IPS-15b (cell line): Measurements from ENCODE around the gene GPAM.

ENCODE experiments used
- H3K27me3 ChIP-seq: one replicate; pipeline ENCODE4 v1.6.1; 2013; ENCODE audit warnings: low read length; ENCODE audit not compliant: control insufficient read depth, insufficient read depth
- H3K36me3 ChIP-seq: one replicate; pipeline ENCODE4 v1.6.1; 2013; ENCODE audit warnings: low read length; ENCODE audit not compliant: control insufficient read depth, insufficient read depth
- H3K4me1 ChIP-seq: one replicate; pipeline ENCODE4 v1.6.1; 2013; ENCODE audit warnings: mild to moderate bottlenecking, low read length; ENCODE audit not compliant: control insufficient read depth, insufficient read depth
- H3K4me3 ChIP-seq: one replicate; pipeline ENCODE4 v1.5.1; 2013; ENCODE audit warnings: low read depth, low read length
- H3K9ac ChIP-seq: one replicate; pipeline ENCODE4 v1.6.1; 2013; ENCODE audit warnings: low read depth, mild to moderate bottlenecking, low read length
- H3K9me3 ChIP-seq: one replicate; pipeline ENCODE4 v1.6.1; 2013; ENCODE audit warnings: mild to moderate bottlenecking, low read length; ENCODE audit not compliant: control insufficient read depth, insufficient read depth

GPAM gene

GRCh38 chr10:112139176-112139575 is 44.4 kb downstream of the GPAM start:
- no peaks in the 10 kb centered on the region for H3K9me3 ChIP-seq
- no peaks in the 10 kb centered on the region for H3K36me3 ChIP-seq
- H3K4me1 ChIP-seq, result no peaks in the 10 kb centered on the region
- no peak overlapping the region for H3K9ac ChIP-seq
- no peaks in the 10 kb centered on the region for H3K27me3 ChIP-seq
- H3K4me3 ChIP-seq, result no peak overlapping the region

GRCh38 chr10:112137154-112137987 is 46.2 kb downstream of the GPAM start:
- Histone ChIP-seq H3K4me3 (no peak overlapping the region), H3K9ac (no peak overlapping the region), H3K27me3 (no peaks in the 10 kb centered on the region), H3K4me1 (no peaks in the 10 kb centered on the region), H3K36me3 (no peaks in the 10 kb centered on the region), H3K9me3 (no peaks in the 10 kb centered on the region)

DNA sequence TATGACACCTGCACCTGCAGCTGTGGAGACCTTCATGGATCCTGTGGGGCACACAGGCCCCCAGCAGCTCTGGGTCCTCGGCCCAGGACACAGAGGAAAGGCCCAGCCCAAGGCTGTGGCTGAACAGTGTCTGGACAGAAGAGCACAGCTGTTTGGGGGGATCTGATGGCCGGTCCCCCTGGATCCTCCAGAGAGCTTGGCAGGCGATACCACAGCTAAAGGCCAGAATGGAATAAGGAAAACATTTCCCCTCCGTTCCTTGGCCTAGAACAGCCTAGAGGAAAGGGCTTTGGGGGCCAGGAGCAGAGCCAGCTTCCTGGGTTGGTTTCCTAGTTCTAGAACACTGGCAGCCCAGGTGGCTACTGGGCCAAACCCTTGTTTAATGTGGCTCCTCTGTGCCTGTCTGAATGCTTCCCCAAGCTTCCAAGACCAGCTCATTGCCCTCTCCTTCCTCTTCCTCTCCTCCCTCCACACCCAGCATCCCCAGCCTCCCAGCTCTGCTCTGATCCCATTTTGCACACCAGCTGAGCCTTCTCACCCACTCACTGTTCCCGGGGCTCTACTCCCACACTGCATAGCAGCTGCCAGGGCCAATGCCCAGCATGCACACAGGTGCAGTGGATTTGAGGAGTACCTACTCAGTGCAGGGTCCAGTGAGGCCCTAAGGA is 46.9 kb downstream of the GPAM start:
- H3K4me1 ChIP-seq, result no peaks in the 10 kb centered on the region
- H3K9ac ChIP-seq, result no peak overlapping the region
- H3K27me3 ChIP-seq, result no peaks in the 10 kb centered on the region
- no peaks in the 10 kb centered on the region for H3K36me3 ChIP-seq
- H3K4me3 ChIP-seq, result no peak overlapping the region
- no peaks in the 10 kb centered on the region for H3K9me3 ChIP-seq

DNA sequence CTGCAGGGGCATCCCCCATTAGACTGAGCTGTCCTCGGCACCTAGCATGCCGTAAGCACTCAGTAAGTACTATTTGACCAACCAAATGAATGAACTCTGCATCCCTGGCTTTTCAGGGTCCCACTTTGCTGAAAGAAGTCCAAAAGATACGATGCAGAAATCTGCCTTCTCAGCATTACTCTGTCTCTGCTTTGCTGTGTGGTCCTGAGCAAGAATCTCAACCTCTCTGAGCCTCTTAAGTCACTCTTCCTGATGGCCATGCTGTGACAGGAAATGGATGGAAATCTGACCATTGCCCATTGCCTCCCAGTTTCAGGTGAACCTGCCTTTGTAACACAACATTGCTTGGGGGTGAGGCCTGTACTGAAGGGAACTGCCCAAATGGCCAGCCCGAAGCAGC is 48.0 kb downstream of the GPAM start:
- Histone ChIP-seq H3K9ac (no peak overlapping the region), H3K4me1 (no peaks in the 10 kb centered on the region), H3K36me3 (no peaks in the 10 kb centered on the region), H3K9me3 (no peaks in the 10 kb centered on the region), H3K4me3 (no peak overlapping the region), H3K27me3 (no peaks in the 10 kb centered on the region)

- no peak overlapping the region for H3K4me3 ChIP-seq
- no peaks in the 10 kb centered on the region for H3K36me3 ChIP-seq
- H3K4me1 ChIP-seq, result no peaks in the 10 kb centered on the region
- no peak overlapping the region for H3K9ac ChIP-seq
- H3K9me3 ChIP-seq, result no peaks in the 10 kb centered on the region
- H3K27me3 ChIP-seq, result no peaks in the 10 kb centered on the region
Observed at GRCh38 chr10:112132435-112132834, 51.1 kb downstream of the GPAM start.

DNA sequence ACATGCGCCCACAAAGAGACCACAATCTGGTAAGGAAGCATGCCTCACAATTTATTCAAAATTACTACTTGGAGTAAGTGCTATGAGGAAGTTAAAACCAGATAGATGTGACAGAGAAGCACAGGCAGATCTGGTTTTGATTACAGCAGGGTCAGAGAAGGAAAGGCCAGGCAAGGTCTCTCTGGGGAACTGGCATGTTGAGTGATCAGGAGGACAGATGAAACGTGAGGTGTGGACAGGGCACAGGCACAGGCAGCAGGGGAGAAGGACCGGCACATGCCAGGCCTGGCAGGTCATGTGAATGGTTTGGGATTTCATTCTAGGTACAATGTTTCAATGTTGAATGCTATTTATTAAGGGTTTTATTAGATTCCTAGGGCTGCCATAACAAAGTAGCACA is 51.6 kb downstream of the GPAM start:
- Histone ChIP-seq H3K4me3 (no peak overlapping the region), H3K9me3 (no peaks in the 10 kb centered on the region), H3K27me3 (no peaks in the 10 kb centered on the region), H3K9ac (no peak overlapping the region), H3K4me1 (no peaks in the 10 kb centered on the region), H3K36me3 (no peaks in the 10 kb centered on the region)

DNA sequence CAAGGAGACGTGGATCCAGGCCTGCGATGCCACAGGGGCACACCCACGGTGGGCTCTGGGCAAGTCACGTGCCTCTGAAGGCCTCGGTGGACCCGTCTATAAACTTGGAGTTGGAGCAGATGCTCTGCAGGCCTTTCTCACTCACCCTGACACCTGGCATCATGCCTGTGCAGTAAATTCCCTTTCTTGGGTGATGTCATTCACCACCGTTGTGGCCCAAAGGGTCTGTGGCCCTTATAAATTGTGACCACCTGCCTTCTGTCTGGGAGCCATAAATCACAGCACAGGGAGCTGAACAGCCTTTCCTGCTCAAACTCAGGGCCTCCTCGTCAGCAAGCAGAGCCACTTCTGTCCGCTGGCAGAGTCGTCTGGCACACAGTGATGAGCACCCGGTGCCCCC is 52.2 kb downstream of the GPAM start:
- Histone ChIP-seq H3K4me3 (no peak overlapping the region), H3K9ac (no peak overlapping the region), H3K36me3 (no peaks in the 10 kb centered on the region), H3K27me3 (no peaks in the 10 kb centered on the region), H3K9me3 (no peaks in the 10 kb centered on the region), H3K4me1 (no peaks in the 10 kb centered on the region)

DNA sequence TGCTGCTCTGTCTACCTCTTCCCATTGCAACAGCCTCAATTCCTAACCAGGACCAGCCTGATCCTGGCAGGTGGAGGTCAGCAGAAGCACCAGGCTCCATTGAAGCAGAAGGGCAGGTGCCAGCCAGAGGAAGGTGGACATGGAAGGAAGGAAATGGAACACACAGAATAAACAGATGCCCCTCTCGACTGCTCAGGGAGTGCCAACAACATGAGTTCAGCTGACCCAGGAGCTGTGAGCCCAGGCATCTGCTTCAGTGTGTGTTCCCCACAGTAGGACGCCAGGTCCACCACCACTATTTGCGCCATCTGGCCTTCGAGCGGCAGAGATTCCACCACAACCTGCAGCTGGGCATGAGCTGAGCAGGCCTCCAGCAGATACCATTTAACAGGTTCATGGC is 56.7 kb downstream of the GPAM start:
- Histone ChIP-seq H3K27me3 (no peaks in the 10 kb centered on the region), H3K4me3 (no peak overlapping the region), H3K9ac (no peak overlapping the region), H3K36me3 (no peaks in the 10 kb centered on the region), H3K4me1 (no peaks in the 10 kb centered on the region), H3K9me3 (no peaks in the 10 kb centered on the region)

DNA sequence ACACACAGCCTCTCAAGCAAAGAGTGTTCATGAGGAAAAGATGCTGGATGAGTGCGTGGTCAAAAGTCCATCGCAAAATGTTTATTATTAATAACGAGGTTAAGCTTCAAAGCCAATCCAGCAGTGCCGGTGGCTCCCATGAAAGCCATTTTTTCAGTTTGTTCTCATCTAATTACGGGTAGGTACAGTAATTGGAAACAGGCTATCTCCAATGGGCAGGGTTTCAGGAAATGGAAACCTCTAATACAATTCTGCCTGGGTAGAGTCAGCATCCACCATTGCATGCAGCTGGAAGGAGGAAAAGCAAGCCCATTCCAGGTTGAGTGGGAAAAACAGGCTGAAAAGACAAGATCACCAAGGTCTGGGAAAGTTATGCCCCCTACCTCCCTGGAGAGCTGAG is 57.4 kb downstream of the GPAM start:
- Histone ChIP-seq H3K9me3 (no peaks in the 10 kb centered on the region), H3K4me3 (no peak overlapping the region), H3K36me3 (no peaks in the 10 kb centered on the region), H3K4me1 (no peaks in the 10 kb centered on the region), H3K9ac (no peak overlapping the region), H3K27me3 (no peaks in the 10 kb centered on the region)

DNA sequence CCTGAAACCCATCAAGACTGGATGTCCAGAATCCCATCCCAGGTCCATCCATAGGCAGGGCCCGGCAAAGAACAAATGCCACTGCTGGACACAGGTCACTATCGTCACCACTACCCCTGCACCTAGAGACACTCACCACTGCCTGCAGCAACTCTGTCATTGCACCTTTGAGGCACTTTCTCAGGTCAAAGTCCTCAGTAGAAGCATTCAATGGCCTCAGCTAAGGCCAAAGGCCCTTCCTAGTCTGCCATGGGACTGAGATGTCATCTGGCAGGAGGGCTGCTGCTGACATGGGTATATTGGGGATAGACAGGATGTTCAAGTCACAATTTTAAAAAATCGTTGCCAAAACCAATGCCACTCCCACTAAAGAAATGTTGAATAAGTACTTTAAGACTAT is 58.7 kb downstream of the GPAM start:
- no peaks in the 10 kb centered on the region for H3K27me3 ChIP-seq
- no peaks in the 10 kb centered on the region for H3K9me3 ChIP-seq
- H3K36me3 ChIP-seq, result no peaks in the 10 kb centered on the region
- H3K4me1 ChIP-seq, result no peaks in the 10 kb centered on the region
- no peak overlapping the region for H3K4me3 ChIP-seq
- H3K9ac ChIP-seq, result no peak overlapping the region

DNA sequence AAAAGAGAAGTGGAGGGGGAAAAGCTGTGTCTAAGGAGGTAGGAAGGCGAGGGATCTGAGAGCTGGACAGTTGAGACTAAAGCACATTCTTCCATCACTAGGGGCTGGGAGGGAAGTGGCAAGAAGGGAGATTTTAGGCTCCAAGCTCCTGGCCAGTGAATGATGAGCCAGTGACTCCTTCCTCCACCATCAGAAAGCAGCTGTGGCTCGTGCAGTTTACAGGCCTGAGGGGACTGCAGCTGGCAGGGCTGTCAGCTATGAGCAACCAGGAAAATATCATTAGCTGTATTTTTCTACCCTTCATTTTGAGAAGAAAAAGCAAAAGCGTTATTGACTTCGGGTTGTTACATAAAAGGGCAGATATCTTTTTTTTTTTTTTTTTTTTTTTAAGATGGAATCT is 60.7 kb downstream of the GPAM start:
- Histone ChIP-seq H3K4me3 (no peak overlapping the region), H3K9ac (no peak overlapping the region), H3K27me3 (no peaks in the 10 kb centered on the region), H3K36me3 (no peaks in the 10 kb centered on the region), H3K9me3 (no peaks in the 10 kb centered on the region), H3K4me1 (no peaks in the 10 kb centered on the region)

- H3K36me3 ChIP-seq, result no peaks in the 10 kb centered on the region
- no peak overlapping the region for H3K9ac ChIP-seq
- no peaks in the 10 kb centered on the region for H3K27me3 ChIP-seq
- no peak overlapping the region for H3K4me3 ChIP-seq
- no peaks in the 10 kb centered on the region for H3K4me1 ChIP-seq
- no peaks in the 10 kb centered on the region for H3K9me3 ChIP-seq
Observed at GRCh38 chr10:112120491-112120890, 63.1 kb downstream of the GPAM start.
